ENCODE results near the gene ADGRL3.
"Not testable (repeated sequence)": the region's sequence is repeated elsewhere in the genome, so short reads cannot be mapped to it uniquely, and the experiment has no call there.

ADGRL3 gene

GRCh38 chr4:61921920-61922319 is 721.8 kb downstream of the ADGRL3 start:
- no peak for DNase-seq

- no peak for DNase-seq
Measured at GRCh38 chr4:61922766-61923165, 722.6 kb downstream of the ADGRL3 start.

GRCh38 chr4:61923179-61923578 is 723.1 kb downstream of the ADGRL3 start:
- peak; percentile 7 for DNase-seq

GRCh38 chr4:61924131-61924530 is 724.0 kb downstream of the ADGRL3 start:
- no peak for DNase-seq

GRCh38 chr4:61933527-61933926 is 733.4 kb downstream of the ADGRL3 start:
- DNase-seq: no peak

- peak; percentile 28 for DNase-seq
Measured at GRCh38 chr4:61934198-61934597, 734.1 kb downstream of the ADGRL3 start.

GRCh38 chr4:61938250-61938846 is 738.2 kb downstream of the ADGRL3 start:
- no peak for DNase-seq

GRCh38 chr4:61950625-61951024 is 750.5 kb downstream of the ADGRL3 start:
- no peak for DNase-seq

GRCh38 chr4:61953386-61953785 is 753.3 kb downstream of the ADGRL3 start:
- DNase-seq: peak; percentile 19

- DNase-seq: no peak
Measured at GRCh38 chr4:61958591-61958990, 758.5 kb downstream of the ADGRL3 start.

- DNase-seq: no peak
Measured at GRCh38 chr4:61959087-61959486, 759.0 kb downstream of the ADGRL3 start.

- DNase-seq: no peak
Measured at GRCh38 chr4:61984260-61984909, 784.3 kb downstream of the ADGRL3 start.

- no peak for DNase-seq
Measured at GRCh38 chr4:61985426-61985825, 785.3 kb downstream of the ADGRL3 start.

- DNase-seq: not testable (repeated sequence)
Measured at GRCh38 chr4:61986929-61987328, 786.8 kb downstream of the ADGRL3 start.

- DNase-seq: no peak
Measured at GRCh38 chr4:61992351-61992750, 792.2 kb downstream of the ADGRL3 start.

- peak; percentile 78 for DNase-seq
Measured at GRCh38 chr4:61994036-61994435, 793.9 kb downstream of the ADGRL3 start.

GRCh38 chr4:61995717-61996340 is 795.7 kb downstream of the ADGRL3 start:
- peak; percentile 60 for DNase-seq

- DNase-seq: no peak
Measured at GRCh38 chr4:61996943-61997342, 796.8 kb downstream of the ADGRL3 start.

GRCh38 chr4:61997831-61998230 is 797.7 kb downstream of the ADGRL3 start:
- no peak for DNase-seq

GRCh38 chr4:62003695-62004094 is 803.6 kb downstream of the ADGRL3 start:
- DNase-seq: no peak

- no peak for DNase-seq
Measured at GRCh38 chr4:62004881-62005280, 804.8 kb downstream of the ADGRL3 start.

GRCh38 chr4:62006108-62006507 is 806.0 kb downstream of the ADGRL3 start:
- no peak for DNase-seq

- peak; percentile 83 for DNase-seq
Measured at GRCh38 chr4:62015043-62015739, 815.1 kb downstream of the ADGRL3 start.

GRCh38 chr4:62018537-62018936 is 818.4 kb downstream of the ADGRL3 start:
- DNase-seq: no peak

Data from fibroblast of skin of abdomen (primary cell).